GM21381 (cell line): Measurements from ENCODE around the gene ADAMTSL3.
"Not testable (repeated sequence)": the region's sequence is repeated elsewhere in the genome, so short reads cannot be mapped to it uniquely, and the experiment has no call there.

Experiments used
- ATAC-seq: cut with Tn5 transposase; IDR thresholded peaks from one replicate; pipeline ENCODE4 v1.9.1; 2021; ENCODE audit warnings: mild to moderate bottlenecking, moderate library complexity; ENCODE audit not compliant: unreplicated experiment

ADAMTSL3 gene

DNA sequence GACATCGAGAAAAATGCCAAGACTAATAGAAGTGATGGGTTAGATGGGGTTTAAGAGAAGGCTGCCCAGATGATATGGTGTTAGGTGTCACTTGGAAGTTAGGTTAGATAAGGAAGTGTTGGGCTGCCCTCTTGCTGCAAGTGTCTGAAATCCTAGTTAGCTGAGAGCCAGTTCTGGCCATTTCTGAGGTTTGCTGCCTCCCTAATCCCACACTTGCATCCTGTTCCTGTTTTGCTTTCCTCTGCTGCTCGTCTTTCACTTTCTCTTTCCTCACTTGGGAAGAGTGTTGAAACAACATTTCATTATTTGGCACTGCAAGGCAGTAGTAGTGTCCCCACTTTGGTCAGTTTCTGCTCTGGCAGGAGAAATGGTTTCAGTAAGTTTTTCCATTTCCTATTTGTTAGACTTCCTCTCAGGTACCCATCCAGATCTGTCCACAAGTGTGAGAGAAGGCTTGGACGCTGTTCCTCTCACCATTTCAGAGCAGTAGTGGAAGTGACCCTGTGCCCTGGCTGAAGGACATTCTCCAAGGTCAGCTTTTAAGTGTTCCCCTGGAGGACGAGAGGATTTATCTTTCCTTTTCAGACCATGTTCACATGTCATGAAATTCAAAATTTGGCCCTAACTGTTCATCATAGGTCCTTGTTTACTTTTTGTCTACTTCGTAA, 93.3 kb downstream of the ADAMTSL3 start:
- no peak for ATAC-seq

DNA sequence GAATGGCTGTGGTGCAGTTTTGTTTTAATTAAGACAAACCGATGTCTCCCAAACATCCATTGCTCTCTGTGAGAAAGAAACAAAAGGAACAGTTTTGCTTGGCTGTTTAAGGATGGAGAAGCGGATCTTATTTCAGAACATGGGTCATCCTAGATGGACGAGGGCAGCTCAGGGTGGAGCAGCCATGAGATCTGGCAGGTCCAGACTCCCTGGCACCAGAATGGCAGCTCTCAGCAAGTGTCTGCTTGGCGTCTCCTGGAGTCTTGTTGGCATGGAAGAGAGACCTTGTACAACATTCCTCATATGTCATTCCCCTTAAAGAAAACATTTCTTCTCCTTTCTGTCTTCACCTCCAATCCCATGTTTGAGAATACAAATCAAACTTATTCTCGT, 93.8 kb downstream of the ADAMTSL3 start:
- ATAC-seq, result no peak

DNA sequence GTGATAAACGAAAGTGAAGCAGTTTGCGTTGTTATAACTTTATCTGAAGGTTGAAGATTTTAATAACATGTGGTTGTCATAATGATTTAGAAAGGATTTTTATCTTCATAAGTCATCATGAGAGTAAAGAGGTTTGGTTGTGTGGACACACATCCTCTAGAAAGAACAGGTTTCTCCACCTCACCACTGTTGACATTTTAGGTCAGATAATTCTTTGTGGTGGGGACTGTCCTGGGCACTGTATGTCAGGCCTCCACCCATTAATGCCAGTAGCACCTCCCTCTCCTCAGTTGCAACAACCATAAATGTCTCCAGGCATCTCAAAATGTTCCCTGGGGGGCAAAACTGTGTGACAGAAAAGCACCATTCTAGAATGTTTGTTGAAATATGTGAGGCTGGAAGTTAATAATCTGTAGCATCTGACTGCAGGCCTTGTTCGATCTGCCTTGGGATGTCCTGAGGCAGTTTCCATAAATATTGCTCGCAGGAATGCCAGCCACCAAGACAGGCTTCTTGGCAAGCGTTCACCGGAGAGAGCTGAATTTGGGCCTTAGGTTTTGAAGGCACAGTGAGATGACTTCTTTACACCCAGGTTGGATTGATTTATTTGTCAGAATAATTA, 100.1 kb downstream of the ADAMTSL3 start:
- ATAC-seq, result no peak

DNA sequence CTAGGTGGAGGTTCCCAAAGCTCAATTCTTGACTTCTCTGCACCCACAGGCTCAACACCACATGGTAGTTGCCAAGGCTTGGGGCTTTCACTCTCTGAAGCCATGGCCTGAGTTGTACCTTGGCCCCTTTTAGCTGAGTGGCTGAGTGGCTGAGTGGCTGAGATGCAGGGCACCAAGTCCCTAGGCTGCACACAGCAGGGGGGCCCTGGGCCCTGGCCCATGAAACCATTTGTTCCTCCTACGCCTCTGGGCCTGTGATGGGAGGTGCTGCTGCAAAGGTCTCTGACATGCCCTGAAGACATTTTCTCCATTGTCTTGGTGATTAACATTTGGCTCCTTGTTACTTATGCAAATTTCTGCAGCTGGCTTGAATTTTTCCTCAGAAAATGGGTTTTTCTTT, 103.4 kb downstream of the ADAMTSL3 start:
- ATAC-seq, result not testable (repeated sequence)

DNA sequence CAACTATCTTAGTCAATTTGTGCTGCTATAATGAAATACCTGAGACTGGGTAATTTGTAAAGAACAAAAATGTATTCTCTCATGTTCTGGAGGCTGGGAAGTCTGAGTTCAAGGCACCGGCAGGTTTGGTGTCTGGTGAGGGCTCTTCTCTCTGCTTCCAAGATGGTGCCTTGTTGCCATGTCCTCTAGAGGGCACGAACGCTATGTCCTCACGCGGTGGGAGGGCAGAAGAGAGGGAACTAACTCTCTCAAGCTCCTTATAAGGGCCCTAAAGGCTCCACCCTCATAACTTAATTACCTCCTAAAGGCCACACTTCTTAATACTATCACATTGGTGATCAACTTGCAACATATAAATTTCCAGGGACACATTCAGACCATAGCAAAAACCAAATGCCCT, 108.4 kb downstream of the ADAMTSL3 start:
- no peak for ATAC-seq

DNA sequence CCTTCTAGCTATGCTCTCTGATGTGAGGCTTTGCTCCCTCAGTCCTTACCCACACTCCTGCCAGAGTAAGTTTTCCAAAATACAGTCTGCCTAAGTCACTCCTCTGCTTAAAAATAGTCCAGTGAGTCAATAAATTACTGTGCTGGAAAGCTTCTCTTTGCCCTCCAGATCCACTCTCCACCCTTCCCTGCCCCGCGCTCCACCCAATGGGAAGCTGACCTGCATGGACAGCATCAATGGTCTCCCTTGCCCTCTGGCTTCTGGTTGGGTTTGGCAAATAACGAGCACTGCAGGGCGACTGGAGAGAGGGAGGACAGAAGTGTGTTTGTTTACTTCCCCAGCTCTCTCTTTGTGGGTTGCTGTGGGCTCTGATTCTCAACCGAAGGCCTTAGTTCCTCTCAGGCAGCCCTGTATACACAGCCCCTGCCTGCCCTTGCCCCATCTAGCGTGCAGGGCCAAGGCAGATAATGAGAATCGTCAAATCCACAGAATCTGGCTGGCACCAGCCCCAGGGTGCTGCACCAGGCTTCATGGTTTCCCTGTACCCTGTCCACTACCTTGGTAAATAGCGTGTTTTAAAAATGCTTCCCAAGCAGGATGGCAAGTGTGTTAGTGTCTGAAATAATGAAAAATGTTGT, 110.4 kb downstream of the ADAMTSL3 start:
- no peak for ATAC-seq

DNA sequence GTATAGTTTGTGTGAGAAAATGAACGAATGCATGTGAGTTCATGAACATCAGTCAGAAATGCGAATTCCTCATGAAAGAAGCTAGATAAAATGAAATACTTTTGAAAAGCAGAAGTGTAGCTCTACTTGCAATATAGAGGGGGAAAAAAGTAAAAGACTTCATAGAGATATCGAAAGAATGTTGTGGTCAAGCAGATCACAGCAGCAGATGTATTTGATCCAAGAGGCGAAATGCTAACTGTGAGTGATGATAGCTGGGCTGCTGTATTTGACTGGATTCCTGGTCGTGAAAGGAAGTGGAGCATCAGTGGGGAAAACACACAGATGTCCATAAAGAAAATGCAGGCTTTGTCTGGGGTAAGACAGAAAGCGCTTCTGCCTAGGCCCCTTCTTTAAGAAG, 112.4 kb downstream of the ADAMTSL3 start:
- no peak for ATAC-seq

DNA sequence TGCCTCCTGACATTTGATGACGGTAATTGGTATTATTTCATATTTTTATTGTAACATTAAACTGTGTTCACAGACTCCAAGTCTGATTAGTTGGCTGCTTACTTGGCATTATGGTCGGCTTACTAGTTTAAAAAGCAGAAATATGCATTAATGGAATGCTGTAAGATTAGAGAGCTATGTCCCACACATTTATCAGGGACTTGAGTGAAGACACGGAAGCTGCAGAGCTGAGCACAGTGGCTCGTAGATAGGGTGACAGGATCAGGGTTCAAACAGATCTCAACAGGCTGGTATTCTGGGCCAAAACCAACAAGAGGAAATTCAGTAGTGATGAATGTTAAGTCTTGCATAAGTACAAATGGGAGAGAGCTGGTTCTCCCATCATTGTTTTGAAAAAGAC, 113.8 kb downstream of the ADAMTSL3 start:
- ATAC-seq, result no peak

DNA sequence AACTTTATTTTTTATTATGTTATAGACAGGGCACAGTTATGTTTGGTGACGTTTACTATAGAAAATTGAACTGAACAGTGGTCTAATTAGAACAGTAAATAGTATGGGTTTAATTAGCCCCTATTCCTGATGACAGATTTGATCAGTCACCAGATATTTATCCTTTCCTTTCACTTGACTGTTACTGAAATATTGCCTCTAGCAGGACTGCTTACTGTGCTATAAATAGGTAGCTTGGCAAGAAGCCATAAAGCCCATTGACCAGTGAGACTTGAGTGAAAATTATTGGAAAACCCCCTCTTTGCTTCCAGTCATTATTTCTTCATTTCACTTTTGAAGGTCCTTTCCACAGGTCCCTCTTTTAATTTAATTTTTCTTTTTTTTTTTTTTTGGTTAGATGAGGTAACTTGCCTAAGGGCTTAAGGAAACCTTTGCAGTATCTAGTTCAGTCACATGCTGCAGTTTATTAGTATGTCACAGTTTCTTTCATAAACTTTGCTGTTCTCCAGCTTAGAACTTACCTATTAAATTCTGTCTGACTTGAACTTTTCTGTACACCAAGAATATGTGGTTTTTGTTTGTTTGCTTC, 115.6 kb downstream of the ADAMTSL3 start:
- no peak for ATAC-seq

DNA sequence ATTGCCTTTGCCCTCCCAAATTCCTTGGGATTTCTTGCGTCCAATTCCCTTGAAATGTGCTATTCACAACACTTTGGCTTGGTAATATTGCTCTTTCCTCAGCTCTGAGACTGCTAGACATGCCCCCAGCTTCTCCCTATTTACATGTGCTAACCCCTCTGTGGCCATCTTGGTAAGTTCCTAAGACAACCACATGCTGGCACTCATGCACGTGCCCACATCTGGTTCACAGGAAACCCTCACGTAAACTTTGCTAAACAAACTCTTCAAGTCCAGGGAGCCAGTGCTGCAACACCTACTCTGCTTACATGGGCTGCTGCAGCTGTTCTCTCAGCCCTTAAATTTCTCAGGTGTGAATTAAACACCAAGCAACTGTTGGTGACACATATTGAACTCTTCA, 121.8 kb downstream of the ADAMTSL3 start:
- ATAC-seq, result no peak

DNA sequence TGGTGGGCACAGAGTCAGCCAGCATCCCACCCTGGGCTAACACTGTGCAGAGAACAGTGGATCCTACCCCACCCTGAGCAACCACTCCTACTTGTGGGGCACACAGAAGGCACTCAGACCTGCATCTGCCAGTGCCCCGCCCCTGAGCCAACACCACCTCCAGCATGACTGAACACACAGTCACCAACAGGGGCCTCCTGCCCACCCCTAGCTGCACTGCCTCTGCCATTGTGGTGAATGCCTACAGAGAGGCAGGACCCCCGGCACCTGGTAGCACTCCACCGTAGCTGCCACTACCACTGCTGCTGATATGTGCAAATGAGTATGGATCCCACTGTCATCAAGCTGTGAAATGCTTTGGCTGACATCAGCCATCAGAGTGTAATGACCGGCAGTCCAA, 123.1 kb downstream of the ADAMTSL3 start:
- no peak for ATAC-seq

DNA sequence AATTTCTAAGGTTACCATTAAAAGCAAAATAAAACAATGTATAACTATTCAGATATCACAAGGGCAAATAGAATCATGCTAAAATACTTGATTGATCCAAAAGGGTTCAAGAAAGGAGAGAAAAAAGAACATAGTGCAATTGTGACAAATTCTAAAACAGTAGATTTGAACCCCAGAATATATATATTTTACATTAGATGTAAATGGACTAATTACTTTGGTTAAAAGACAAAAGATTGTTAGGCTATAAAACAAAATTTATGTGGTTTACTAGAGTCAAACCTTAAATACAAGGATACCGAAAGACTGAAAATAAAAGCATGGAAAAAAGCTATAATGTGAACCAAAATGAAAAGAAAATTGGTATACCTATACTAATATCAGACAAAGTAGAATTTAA, 129.3 kb downstream of the ADAMTSL3 start:
- ATAC-seq, result no peak

DNA sequence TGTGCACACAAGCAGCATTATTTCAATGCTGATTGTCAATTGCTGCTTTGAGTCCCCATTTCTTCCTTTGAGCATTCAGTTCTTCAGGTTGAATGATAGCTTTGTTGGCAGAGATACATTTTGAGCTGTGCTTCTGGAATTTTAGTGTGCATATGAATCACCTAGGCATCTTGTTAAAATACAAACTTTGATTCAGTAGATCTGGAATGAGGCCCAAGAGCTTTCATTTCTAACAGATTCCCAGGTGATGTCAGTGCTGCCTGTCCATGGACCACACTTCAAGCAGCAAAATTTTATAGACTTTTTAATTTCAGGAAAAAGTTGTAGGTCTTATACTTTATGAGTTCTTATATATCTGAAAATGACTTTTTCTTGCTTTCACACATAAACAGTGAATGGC, 131.1 kb downstream of the ADAMTSL3 start:
- no peak for ATAC-seq

DNA sequence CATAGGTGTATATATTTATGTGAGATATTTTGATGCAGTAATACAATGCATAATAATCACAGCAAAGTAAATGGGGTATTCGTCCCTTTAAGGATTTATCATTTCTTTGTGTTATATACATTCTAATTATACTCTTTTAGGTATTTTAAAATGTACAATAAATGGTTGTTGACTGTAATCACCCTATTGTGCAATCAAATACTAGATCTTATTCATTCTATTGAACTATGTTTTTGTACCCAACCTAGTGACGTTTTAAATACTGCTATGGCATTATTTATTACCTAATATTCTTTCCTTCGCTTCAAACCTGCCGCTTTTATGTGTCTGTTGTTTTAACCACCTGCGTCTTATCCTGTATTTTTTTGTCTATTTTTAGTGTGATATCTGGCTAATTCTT, 132.4 kb downstream of the ADAMTSL3 start:
- ATAC-seq, result no peak

DNA sequence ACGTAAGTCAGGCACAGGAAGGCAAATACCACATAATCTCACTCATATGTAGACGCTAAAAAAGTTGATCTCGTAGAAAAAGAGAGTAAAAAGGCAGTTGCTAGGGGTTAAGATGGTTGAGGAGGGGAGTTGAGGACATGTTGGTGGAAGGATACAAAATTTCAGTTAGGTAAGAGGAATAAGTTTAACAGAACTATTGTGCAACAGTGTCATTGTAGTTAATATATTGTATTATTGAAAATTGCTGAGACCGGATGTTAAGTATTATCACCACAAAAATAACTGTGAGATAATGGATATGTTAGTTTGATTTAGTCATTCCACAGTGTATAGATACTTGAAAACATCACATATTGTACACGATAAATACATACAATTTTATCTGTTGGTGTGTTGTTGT, 139.1 kb downstream of the ADAMTSL3 start:
- no peak for ATAC-seq

DNA sequence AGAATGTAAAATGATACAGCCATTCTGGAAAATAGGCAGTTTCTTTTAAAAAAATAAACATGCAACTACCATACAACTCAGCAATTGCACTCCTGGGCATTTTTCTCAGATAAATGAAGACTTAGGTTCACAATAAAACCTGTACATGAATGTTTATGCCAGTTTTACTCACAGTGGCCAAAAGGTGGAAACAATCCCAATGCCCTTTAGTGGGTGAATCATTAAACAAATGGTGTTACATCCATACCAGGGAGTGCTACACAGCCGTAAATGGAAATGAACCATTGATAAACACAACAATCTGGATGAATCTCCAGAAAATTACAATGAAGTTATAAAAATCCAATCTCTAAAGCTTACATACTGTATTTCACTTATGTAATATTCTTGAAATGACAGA, 140.3 kb downstream of the ADAMTSL3 start:
- no peak for ATAC-seq

DNA sequence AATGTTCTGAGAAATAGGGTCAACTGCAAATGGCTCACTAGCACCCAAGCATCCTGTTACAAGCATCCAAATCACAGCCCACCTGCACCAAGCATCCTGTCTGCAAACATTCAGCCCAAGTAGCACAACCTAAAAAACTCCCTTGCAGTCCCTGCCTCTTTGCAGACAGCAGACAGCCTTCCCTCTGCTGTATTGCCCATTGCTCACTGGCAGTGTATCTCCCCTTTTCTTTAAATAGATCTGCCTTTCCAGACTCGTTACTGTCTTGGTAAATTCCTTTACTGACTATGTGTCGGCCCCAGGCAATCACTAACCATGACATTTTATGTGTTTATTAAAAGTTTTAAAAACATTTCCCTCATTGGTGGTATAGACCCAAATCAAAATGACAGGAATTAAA, 155.4 kb downstream of the ADAMTSL3 start:
- ATAC-seq, result no peak

DNA sequence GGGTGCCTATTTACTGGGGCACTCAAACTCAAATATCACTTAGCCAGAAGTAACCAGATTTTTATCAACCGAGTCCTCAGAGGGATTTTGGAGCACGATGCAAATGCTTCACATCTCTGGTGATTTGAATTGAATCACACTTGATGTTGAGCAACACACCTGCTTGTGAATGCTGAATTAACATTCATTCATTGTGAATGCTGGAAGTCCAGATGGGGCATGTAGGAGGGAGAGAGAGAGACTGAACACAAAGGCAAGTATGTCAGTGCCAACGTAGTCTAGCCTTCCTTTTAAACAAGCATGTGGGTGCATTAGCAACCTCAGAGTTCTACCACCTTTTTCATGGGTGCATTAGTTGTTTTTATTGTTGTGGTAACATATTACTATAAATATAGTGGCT, 156.2 kb downstream of the ADAMTSL3 start:
- ATAC-seq, result no peak

DNA sequence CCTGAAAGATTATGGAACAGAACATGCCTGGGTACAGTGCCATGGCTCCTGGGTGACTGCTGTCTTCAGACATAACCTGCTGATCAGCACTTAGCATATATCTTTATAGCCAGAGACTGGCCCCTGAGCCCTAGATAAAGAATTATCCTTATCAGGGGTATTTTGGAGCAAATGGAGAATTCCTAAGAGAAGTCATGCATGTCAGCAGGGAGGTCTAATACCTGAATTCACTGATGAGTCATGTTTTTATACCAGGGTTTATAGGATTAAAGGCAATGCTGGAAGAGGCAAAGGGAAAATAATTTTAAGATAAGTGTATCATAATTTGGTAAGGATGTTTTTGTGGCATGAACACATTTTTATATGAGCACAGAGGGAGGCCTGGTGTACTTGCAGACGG, 159.8 kb downstream of the ADAMTSL3 start:
- ATAC-seq, result no peak

DNA sequence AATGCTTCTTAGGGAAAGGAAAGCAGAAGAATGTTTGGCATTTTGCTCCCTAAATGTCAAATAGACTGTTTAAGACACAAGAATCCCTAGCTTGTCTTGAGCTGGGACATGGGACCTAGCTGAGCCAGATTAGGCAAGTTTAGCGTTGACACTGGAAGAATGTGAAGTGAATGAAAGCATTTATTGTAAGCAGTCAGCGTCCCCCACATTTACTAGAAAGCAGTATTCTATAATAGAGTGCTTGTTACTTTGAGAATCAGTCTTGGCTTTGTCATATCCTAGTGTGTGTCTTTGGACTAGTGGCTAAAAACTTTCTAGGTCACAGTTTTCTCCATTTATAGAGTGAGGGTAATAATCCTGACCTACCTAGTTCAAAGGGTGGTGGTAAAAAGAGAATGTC, 161.6 kb downstream of the ADAMTSL3 start:
- no peak for ATAC-seq

DNA sequence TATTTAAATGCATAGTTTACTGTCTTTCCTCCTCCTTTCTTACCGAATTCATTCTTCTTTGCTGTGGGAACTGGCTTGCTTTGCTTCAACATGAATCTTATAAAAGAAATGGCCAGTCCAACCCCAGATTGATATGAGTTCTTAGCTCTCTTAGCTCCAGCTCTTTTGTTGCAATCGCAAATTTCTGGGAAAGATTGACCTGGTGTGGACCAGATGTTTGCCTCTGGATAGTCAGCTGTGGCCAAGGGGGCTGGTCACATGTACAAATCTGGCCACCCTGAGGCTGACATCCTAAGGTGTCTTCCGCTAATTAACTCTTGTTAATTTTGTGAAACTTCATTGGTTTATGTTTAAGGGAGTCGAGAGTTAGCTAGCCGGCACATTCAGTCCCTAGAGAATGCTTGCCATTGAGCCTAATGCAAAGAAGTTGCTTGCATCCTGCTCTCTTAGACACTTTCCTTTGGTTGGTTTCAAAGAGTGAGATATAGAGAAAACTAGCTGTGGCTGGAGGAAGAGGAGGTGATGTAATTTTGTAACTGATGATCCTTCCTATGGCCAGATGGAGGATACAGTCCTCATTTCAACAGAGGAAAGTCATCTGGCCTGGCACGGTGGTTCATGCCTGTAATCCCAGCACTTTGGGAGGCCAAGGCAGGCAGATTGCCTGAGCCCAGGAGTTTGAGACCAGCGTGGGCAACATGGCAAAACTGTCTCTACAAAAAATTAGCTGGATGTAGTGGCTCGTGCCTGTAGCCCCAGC, 162.4 kb downstream of the ADAMTSL3 start:
- ATAC-seq, result no peak
